ENCODE data around the gene PPP1R36. TPM values are rescaled to one million over a fixed set of nuclear protein-coding genes. Genes with fewer than 3 reads are reported as not detected.
"Not testable (repeated sequence)": the region's sequence is repeated elsewhere in the genome, so short reads cannot be mapped to it uniquely, and the experiment has no call there.

The PPP1R36 gene
- total and polyA plus RNA-seq, 4 experiments from 2014 or later = 0.49 TPM; not detected in 3

GRCh38 chr14:64610049-64610746, 60.4 kb downstream of the PPP1R36 start:
- Mint-ChIP-seq H3K27me3 (peaks cover 6 to 14% of the 10 kb centered on the region in 2 donors), H3K27ac (no peak overlapping the region), H3K9me3 (no peaks in the 10 kb centered on the region), H3K4me1 (no peaks in the 10 kb centered on the region), H3K36me3 (no peaks in the 10 kb centered on the region), H3K4me3 (no peak overlapping the region)
- Histone ChIP-seq H3K4me1 (ENCODE audit: insufficient read depth, low read length) (no peaks in the 10 kb centered on the region), H3K27me3 (ENCODE audit: insufficient read depth, low read length) (no peaks in the 10 kb centered on the region), H3K36me3 (ENCODE audit: insufficient read depth, low read length) (no peaks in the 10 kb centered on the region), H3K27ac (ENCODE audit: low read depth, low read length) (no peak overlapping the region), H3K4me3 (ENCODE audit: low read length in 2 of 2) (no peak overlapping the region), H3K9me3 (ENCODE audit: control insufficient read depth in 1 of 2, low read length in 2 of 2) (no peaks in the 10 kb centered on the region)
- ChIA-PET POLR2A (ENCODE audit: partially characterized antibody) (no interaction called here), CTCF (ENCODE audit: partially characterized antibody) (interaction anchor here (2.4 kb wide), 1 partner anchor 26 kb away, joined by 8 read pairs; no protein-coding TSS in a partner anchor)
- intact Hi-C loops (cut with micrococcal nuclease) = no loop called here
- no peak for DNase-seq

GRCh38 chr14:64611358-64612020, 61.7 kb downstream of the PPP1R36 start:
- Histone ChIP-seq H3K36me3 (ENCODE audit: insufficient read depth, low read length) (no peaks in the 10 kb centered on the region), H3K4me3 (ENCODE audit: low read length in 2 of 2) (no peak overlapping the region), H3K27ac (ENCODE audit: low read depth, low read length) (no peak overlapping the region), H3K9me3 (ENCODE audit: control insufficient read depth in 1 of 2, low read length in 2 of 2) (no peaks in the 10 kb centered on the region), H3K4me1 (ENCODE audit: insufficient read depth, low read length) (no peaks in the 10 kb centered on the region), H3K27me3 (ENCODE audit: insufficient read depth, low read length) (no peaks in the 10 kb centered on the region)
- Mint-ChIP-seq H3K36me3 (no peaks in the 10 kb centered on the region), H3K4me1 (no peaks in the 10 kb centered on the region), H3K27me3 (peaks cover 2 to 4% of the 10 kb centered on the region in 2 donors), H3K27ac (no peak overlapping the region), H3K4me3 (no peak overlapping the region), H3K9me3 (no peaks in the 10 kb centered on the region)
- POLR2A ChIA-PET (ENCODE audit: partially characterized antibody) = no interaction called here
- intact Hi-C loops (cut with micrococcal nuclease) = no loop called here
- DNase-seq = no peak
- CTCF ChIA-PET (ENCODE audit: partially characterized antibody) = interaction anchor here (1.0 kb wide), 1 partner anchor 14 kb away, joined by 4 read pairs; no protein-coding TSS in a partner anchor

GRCh38 chr14:64612021-64612380, 62.2 kb downstream of the PPP1R36 start:
- H3K4me1 ChIP-seq (ENCODE audit: insufficient read depth, low read length) = no peaks in the 10 kb centered on the region
- Mint-ChIP-seq H3K27ac (no peak overlapping the region), H3K4me1 (no peaks in the 10 kb centered on the region), H3K4me3 (no peak overlapping the region), H3K36me3 (no peaks in the 10 kb centered on the region), H3K27me3 (peaks cover 2% of the 10 kb centered on the region in 2 donors), H3K9me3 (no peaks in the 10 kb centered on the region)
- intact Hi-C loops (cut with micrococcal nuclease) = no loop called here
- DNase-seq = no peak
- ChIA-PET CTCF (ENCODE audit: partially characterized antibody) (interaction anchor here (1.0 to 2.8 kb wide), 2 partner anchors 14 to 24 kb away, joined by 4 to 16 read pairs; no protein-coding TSS in a partner anchor), POLR2A (ENCODE audit: partially characterized antibody) (no interaction called here)
- H3K27ac ChIP-seq (ENCODE audit: low read depth, low read length) = no peak overlapping the region
- no peaks in the 10 kb centered on the region for H3K27me3 ChIP-seq (ENCODE audit: insufficient read depth, low read length)
- no peaks in the 10 kb centered on the region for H3K9me3 ChIP-seq (ENCODE audit: control insufficient read depth in 1 of 2, low read length in 2 of 2)
- no peaks in the 10 kb centered on the region for H3K36me3 ChIP-seq (ENCODE audit: insufficient read depth, low read length)
- no peak overlapping the region for H3K4me3 ChIP-seq (ENCODE audit: low read length in 2 of 2)

- H3K4me1 ChIP-seq (ENCODE audit: insufficient read depth, low read length) = no peaks in the 10 kb centered on the region
- H3K27me3 ChIP-seq (ENCODE audit: insufficient read depth, low read length) = no peaks in the 10 kb centered on the region
- no peak for DNase-seq
- no peak overlapping the region for H3K4me3 ChIP-seq (ENCODE audit: low read length in 2 of 2)
- no peaks in the 10 kb centered on the region for H3K9me3 ChIP-seq (ENCODE audit: control insufficient read depth in 1 of 2, low read length in 2 of 2)
- CTCF ChIA-PET (ENCODE audit: partially characterized antibody) = interaction anchor here (2.8 kb wide), 1 partner anchor 23 kb away, joined by 16 read pairs; no protein-coding TSS in a partner anchor
- no peak overlapping the region for H3K4me3 Mint-ChIP-seq
- no peaks in the 10 kb centered on the region for H3K9me3 Mint-ChIP-seq
- no peaks in the 10 kb centered on the region for H3K36me3 Mint-ChIP-seq
- intact Hi-C loops (cut with micrococcal nuclease) = no loop called here
- H3K27me3 Mint-ChIP-seq = peaks cover 2% of the 10 kb centered on the region in 2 donors
- no peak overlapping the region for H3K27ac Mint-ChIP-seq
- H3K27ac ChIP-seq (ENCODE audit: low read depth, low read length) = no peak overlapping the region
- H3K4me1 Mint-ChIP-seq = no peaks in the 10 kb centered on the region
- POLR2A ChIA-PET (ENCODE audit: partially characterized antibody) = no interaction called here
- H3K36me3 ChIP-seq (ENCODE audit: insufficient read depth, low read length) = no peaks in the 10 kb centered on the region
These were observed 63.4 kb downstream of the PPP1R36 start for GRCh38 chr14:64612971-64613666.

- H3K27ac ChIP-seq (ENCODE audit: low read depth, low read length) = no peak overlapping the region
- H3K36me3 ChIP-seq (ENCODE audit: insufficient read depth, low read length) = no peaks in the 10 kb centered on the region
- no peak overlapping the region for H3K4me3 Mint-ChIP-seq
- intact Hi-C loops (cut with micrococcal nuclease) = no loop called here
- H3K9me3 ChIP-seq (ENCODE audit: control insufficient read depth in 1 of 2, low read length in 2 of 2) = no peaks in the 10 kb centered on the region
- H3K4me1 Mint-ChIP-seq = no peaks in the 10 kb centered on the region
- ChIA-PET POLR2A (ENCODE audit: partially characterized antibody) (no interaction called here), CTCF (ENCODE audit: partially characterized antibody) (interaction anchor here (2.8 kb wide), 1 partner anchor 22 kb away, joined by 16 read pairs; no protein-coding TSS in a partner anchor)
- H3K27me3 ChIP-seq (ENCODE audit: insufficient read depth, low read length) = no peaks in the 10 kb centered on the region
- H3K9me3 Mint-ChIP-seq = no peaks in the 10 kb centered on the region
- H3K36me3 Mint-ChIP-seq = no peaks in the 10 kb centered on the region
- no peak overlapping the region for H3K27ac Mint-ChIP-seq
- no peak for DNase-seq
- no peaks in the 10 kb centered on the region for H3K4me1 ChIP-seq (ENCODE audit: insufficient read depth, low read length)
- no peak overlapping the region for H3K4me3 ChIP-seq (ENCODE audit: low read length in 2 of 2)
- H3K27me3 Mint-ChIP-seq = peaks cover under 1 to 5% of the 10 kb centered on the region in 2 donors
These were observed 64.4 kb downstream of the PPP1R36 start for GRCh38 chr14:64614166-64614565.

- intact Hi-C loops (cut with micrococcal nuclease) = no loop called here
- no peak for DNase-seq
- ChIA-PET POLR2A (ENCODE audit: partially characterized antibody) (no interaction called here), CTCF (ENCODE audit: partially characterized antibody) (interaction anchor here (2.8 kb wide), 1 partner anchor 22 kb away, joined by 16 read pairs; no protein-coding TSS in a partner anchor)
- no peaks in the 10 kb centered on the region for H3K27me3 ChIP-seq (ENCODE audit: insufficient read depth, low read length)
- Mint-ChIP-seq H3K4me3 (no peak overlapping the region), H3K27ac (no peak overlapping the region), H3K9me3 (no peaks in the 10 kb centered on the region), H3K4me1 (no peaks in the 10 kb centered on the region), H3K27me3 (peaks cover 1 to 3% of the 10 kb centered on the region in 2 donors), H3K36me3 (no peaks in the 10 kb centered on the region)
- no peak overlapping the region for H3K4me3 ChIP-seq (ENCODE audit: low read length in 2 of 2)
- H3K9me3 ChIP-seq (ENCODE audit: control insufficient read depth in 1 of 2, low read length in 2 of 2) = no peaks in the 10 kb centered on the region
- H3K36me3 ChIP-seq (ENCODE audit: insufficient read depth, low read length) = no peaks in the 10 kb centered on the region
- H3K4me1 ChIP-seq (ENCODE audit: insufficient read depth, low read length) = no peaks in the 10 kb centered on the region
- H3K27ac ChIP-seq (ENCODE audit: low read depth, low read length) = no peak overlapping the region
These were observed 65.1 kb downstream of the PPP1R36 start for GRCh38 chr14:64614805-64615391.

- H3K27me3 Mint-ChIP-seq; H3K9me3 ChIP-seq (ENCODE audit: control insufficient read depth in 1 of 2, low read length in 2 of 2); H3K27ac ChIP-seq (ENCODE audit: low read depth, low read length); H3K4me1 ChIP-seq (ENCODE audit: insufficient read depth, low read length); DNase-seq; H3K27ac Mint-ChIP-seq; H3K4me3 ChIP-seq (ENCODE audit: low read length in 2 of 2); H3K36me3 Mint-ChIP-seq; intact Hi-C loops (cut with micrococcal nuclease); POLR2A ChIA-PET (ENCODE audit: partially characterized antibody); H3K4me1 Mint-ChIP-seq; H3K4me3 Mint-ChIP-seq; H3K36me3 ChIP-seq (ENCODE audit: insufficient read depth, low read length); H3K9me3 Mint-ChIP-seq; H3K27me3 ChIP-seq (ENCODE audit: insufficient read depth, low read length): not testable (repeated sequence)
- CTCF ChIA-PET (ENCODE audit: partially characterized antibody) = interaction anchor here (2.6 kb wide), 1 partner anchor 19 kb away, joined by 13 read pairs; no protein-coding TSS in a partner anchor
These were observed 68.2 kb downstream of the PPP1R36 start for GRCh38 chr14:64617872-64618408.

Data from CD4-positive, alpha-beta memory T cell (primary cell).